C4-2B (cell line): Measurements from ENCODE around the gene CD27.

Experiments used
- H3K27ac ChIP-seq: fragments of 450-650 bp; 2 replicates; pipeline ENCODE4 v1.5.1; 2017
- ZFX ChIP-seq: fragments of 450-650 bp; IDR thresholded peaks from 2 replicates; pipeline ENCODE4 v1.6.1; 2017
- TF ChIP-seq, protein P1 (sequence below): fragments of 450-650 bp; conservative IDR thresholded peaks from 2 replicates; pipeline ENCODE4 v1.5.1; 2017; ENCODE audit warnings: mild to moderate bottlenecking

The CD27 gene

DNA sequence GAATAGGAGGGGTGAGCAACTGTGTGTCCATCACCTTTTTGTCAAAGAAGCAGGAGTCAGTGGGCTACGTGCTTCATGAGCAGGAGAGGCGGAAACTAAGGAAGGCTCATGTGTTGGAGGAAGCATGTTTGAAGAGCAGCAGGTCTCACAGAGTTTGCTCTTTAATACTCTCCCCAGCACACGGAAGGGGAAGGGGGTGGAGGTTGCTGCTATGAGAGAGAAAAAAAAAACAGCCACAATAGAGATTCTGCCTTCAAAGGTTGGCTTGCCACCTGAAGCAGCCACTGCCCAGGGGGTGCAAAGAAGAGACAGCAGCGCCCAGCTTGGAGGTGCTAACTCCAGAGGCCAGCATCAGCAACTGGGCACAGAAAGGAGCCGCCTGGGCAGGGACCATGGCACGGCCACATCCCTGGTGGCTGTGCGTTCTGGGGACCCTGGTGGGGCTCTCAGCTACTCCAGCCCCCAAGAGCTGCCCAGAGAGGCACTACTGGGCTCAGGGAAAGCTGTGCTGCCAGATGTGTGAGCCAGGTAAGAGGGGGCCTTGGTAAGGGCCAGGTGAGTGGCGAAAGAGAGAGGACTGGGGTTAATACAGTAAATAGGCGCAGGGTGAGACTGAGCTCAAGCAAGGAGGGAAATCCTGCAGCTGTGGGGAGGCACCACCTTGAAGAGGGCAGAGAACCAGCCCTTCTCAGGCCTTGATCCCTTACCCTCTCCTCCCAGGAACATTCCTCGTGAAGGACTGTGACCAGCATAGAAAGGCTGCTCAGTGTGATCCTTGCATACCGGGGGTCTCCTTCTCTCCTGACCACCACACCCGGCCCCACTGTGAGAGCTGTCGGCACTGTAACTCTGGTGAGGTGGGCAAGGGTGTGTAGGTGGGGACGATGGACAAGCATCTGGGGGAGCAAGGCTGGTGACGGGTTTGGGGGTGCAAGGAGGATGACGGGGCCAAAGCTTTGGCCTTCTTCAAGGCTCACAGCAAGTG is at the start of gene CD27:
Gene CD27 (plus strand): TSS at position 252 of the 985 bp plus-strand sequence. CDS start 141 bp downstream, at position 393.
- TF ChIP-seq, protein P1, sequence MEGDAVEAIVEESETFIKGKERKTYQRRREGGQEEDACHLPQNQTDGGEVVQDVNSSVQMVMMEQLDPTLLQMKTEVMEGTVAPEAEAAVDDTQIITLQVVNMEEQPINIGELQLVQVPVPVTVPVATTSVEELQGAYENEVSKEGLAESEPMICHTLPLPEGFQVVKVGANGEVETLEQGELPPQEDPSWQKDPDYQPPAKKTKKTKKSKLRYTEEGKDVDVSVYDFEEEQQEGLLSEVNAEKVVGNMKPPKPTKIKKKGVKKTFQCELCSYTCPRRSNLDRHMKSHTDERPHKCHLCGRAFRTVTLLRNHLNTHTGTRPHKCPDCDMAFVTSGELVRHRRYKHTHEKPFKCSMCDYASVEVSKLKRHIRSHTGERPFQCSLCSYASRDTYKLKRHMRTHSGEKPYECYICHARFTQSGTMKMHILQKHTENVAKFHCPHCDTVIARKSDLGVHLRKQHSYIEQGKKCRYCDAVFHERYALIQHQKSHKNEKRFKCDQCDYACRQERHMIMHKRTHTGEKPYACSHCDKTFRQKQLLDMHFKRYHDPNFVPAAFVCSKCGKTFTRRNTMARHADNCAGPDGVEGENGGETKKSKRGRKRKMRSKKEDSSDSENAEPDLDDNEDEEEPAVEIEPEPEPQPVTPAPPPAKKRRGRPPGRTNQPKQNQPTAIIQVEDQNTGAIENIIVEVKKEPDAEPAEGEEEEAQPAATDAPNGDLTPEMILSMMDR = no peak
- no peak within 1 kb of the TSS for H3K27ac ChIP-seq

GRCh38 chr12:6396031-6396430 is 48.7 kb upstream of the CD27 start:
- TF ChIP-seq, protein P1 = no peak
- no peak for TF ChIP-seq ZFX
- H3K27ac ChIP-seq = no peak overlapping the region

GRCh38 chr12:6399884-6400644 is 44.7 kb upstream of the CD27 start:
- no peak overlapping the region for H3K27ac ChIP-seq
- no peak for TF ChIP-seq ZFX
- TF ChIP-seq, protein P1 = no peak

- TF ChIP-seq, protein P1 = no peak
- no peak for TF ChIP-seq ZFX
- H3K27ac ChIP-seq = no peak overlapping the region
Observed at GRCh38 chr12:6404390-6404789, 40.4 kb upstream of the CD27 start.

- H3K27ac ChIP-seq = no peak overlapping the region
Observed at GRCh38 chr12:6405963-6406362, 38.8 kb upstream of the CD27 start.

GRCh38 chr12:6407236-6407954 is 37.4 kb upstream of the CD27 start:
- H3K27ac ChIP-seq = no peak overlapping the region
- TF ChIP-seq, protein P1 = no peak
- TF ChIP-seq ZFX = no peak

More at GRCh38 chr12:6405963-6406362, 38.8 kb upstream of the CD27 start:
- no peak for TF ChIP-seq ZFX
- TF ChIP-seq, protein P1 = no peak
